T follicular helper cell (primary cell): ENCODE results near the gene PRR23E.

ENCODE experiments used
- DNase-seq: peaks from one replicate; pipeline ENCODE4 v3.0.0-alpha.2; 2020; ENCODE audit warnings: low read depth

Gene PRR23E

DNA sequence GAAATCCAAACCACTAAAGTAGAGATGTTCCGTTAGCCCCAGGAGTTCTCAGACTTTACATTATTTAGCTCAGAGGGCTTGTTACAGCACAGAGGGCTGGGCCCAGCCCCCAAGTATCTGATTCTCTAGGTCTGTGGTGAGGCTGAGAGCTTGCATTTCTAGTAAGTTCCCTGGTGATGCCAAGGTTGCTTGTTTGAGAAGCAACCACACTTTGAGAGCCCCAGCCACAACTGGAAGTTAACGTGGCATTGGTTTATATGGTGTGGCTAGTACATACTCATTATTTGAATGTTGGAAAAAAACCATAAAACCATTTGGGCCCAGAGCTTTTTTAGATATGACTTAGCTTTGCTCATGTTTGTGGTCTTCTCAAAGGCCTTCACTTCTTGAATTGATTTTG lies 35.9 kb downstream of the PRR23E start:
- DNase-seq, result no peak

DNA sequence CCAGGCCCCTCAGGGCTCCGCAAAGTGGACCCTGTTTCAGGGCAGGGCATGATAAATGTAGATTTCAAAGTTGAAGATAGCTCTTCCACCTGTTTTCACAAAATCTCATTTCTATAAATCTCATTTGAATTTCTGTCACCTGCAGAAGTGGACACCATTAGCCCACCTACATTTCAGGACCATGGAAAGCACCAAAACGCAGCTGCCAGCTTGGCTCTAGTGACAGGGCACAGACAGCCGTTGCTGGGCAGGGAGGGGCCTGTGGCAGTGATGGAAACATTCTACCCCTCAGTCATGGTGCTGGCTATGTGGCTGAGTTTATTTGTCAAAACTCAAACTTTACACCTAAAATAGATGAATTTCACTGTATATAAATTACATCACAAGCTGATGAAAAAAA lies 40.4 kb downstream of the PRR23E start:
- no peak for DNase-seq

DNA sequence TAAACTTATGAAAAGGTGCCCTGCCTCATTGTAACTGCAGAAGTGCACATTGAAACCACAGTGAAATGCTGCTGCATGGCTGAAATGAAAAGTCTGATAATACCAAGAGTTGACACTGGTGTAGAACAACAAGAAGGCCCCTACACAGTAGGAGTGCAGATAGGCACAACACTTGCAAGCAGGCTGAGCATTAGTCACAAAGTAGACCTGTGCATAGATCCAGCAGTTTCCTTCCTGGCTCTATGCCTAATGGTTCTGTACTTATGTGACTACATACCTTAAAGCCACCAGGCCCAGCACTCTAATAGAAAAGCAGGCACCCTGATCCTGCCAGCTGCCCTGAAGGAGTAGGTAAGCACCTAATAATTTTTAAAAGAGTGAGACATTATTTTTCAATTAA lies 41.8 kb downstream of the PRR23E start:
- DNase-seq, result no peak

DNA sequence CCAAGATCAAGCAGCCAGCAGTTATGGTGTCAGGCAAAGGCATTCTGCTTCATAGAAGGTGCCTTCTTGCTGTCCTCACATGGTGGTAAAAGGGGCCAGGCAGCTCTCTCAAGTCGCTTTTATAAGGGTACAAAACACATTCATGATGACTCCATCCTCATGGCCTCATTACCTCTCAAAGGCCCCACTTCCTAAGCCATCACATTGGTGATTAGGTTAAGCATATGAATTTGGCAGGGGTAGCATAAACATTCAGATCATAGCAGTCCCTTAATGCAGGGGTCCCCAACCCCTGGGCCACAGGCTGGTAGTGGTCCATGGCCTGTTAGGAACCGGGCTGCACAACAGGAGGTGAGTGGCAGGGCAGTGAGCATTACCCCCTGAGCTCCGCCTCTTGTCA lies 42.8 kb downstream of the PRR23E start:
- no peak for DNase-seq

DNA sequence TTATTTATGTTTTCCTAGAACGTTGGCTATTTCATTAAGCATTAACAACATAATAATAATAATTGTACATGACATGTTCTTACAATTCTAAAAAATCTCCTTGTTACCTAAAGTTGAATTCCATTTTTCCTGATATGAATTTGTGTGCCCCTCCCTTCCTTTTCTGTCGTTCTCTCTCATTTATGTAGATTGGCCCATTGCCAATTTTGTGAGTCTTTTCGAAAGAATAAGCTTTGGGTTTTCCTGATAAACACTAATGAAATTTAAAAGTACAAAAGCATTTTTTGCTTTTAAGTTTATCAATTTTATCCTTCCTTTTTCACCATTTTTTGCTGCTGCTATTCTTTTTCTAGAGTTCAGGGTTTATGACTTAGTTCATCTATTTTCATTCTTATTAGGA lies 44.9 kb downstream of the PRR23E start:
- DNase-seq, result no peak

DNA sequence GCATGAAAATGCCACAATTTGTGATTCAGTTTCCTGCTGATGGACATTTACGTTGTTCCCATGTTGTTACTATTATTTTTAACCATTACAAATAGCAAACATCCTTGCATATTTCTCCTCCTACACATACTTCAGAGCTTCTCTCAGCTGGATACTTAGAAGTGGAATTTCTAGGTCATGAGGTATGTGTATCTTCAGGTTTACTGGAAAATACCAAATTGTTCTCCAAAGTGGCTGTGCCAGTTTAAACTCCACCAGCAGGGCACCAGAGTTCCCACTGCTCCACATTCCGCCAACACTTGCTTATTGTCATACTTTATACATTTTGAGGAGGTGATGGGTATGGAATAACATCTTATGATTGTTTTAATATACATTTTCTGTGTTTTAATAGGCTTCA lies 45.7 kb downstream of the PRR23E start:
- DNase-seq, result no peak

DNA sequence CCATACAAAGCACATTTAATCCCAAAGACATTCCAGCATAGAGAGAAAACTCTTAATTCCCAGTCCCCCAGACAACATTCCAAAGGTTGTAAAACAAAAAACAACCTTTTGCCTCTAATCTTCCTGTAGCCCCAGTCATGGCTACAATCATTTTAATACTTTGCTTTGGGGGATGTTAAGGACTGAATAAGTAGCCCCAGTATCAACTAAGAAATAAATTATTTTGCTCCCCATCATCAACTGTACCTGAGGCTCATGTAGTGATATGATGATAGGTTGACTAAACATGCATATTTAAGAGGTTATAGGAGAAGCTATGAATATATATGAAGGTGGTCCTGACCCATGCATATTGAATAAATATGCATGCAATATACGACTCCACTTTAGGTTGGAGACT lies 54.4 kb downstream of the PRR23E start:
- no peak for DNase-seq
